ENCODE measurements around the gene RCCD1.
"Not testable (repeated sequence)": the region's sequence is repeated elsewhere in the genome, so short reads cannot be mapped to it uniquely, and the experiment has no call there.

Gene RCCD1, protein sequence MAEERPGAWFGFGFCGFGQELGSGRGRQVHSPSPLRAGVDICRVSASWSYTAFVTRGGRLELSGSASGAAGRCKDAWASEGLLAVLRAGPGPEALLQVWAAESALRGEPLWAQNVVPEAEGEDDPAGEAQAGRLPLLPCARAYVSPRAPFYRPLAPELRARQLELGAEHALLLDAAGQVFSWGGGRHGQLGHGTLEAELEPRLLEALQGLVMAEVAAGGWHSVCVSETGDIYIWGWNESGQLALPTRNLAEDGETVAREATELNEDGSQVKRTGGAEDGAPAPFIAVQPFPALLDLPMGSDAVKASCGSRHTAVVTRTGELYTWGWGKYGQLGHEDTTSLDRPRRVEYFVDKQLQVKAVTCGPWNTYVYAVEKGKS

GRCh38 chr15:90954712-90955623, at the start of gene RCCD1:
Gene RCCD1 (plus strand): TSS chr15:90954884. CDS start chr15:90956735, 1,851 bp downstream.
- peak; percentile 84 for DNase-seq

GRCh38 chr15:90905306-90906180, 49.1 kb upstream of the RCCD1 start:
- no peak for DNase-seq

- no peak for DNase-seq
These were observed 48.4 kb upstream of the RCCD1 start for GRCh38 chr15:90906181-90906849.

GRCh38 chr15:90907051-90907660, 47.5 kb upstream of the RCCD1 start:
- no peak for DNase-seq

DNA sequence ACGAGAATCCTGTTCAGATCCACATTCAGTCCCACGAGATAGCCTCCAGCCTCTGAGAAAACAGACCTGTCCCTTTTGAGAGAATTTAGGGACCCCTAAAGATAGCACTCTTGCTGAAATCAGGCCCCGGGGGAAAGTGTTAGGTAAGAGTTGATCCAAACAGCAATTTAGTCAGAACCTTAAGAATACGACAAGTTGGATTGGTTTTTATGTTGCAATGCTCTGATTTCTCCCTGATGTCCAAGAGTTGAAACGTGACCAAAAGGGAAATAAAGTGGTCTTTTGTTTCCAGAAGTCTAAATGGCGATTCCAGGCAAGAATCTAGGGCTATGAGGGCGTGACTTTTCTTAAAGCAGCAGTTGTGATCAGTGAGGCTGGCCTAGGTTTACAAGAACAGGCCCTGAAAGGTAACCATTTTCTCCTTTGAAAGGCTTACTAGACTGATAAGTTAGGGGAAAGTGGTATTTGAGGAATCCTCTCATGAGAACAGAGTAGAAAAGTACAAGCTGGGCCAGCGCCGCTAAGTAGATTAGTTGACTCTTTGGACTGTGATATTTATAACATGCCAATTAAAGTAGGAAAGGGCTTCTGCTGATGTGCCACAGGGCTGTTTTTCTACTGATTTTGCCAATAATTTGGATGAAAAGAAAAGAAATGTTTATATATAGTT, 46.7 kb upstream of the RCCD1 start:
- no peak for DNase-seq

GRCh38 chr15:90909449-90909848, 45.2 kb upstream of the RCCD1 start:
- not testable (repeated sequence) for DNase-seq

GRCh38 chr15:90909976-90910375, 44.7 kb upstream of the RCCD1 start:
- no peak for DNase-seq

GRCh38 chr15:90910441-90911301, 44.0 kb upstream of the RCCD1 start:
- no peak for DNase-seq

DNA sequence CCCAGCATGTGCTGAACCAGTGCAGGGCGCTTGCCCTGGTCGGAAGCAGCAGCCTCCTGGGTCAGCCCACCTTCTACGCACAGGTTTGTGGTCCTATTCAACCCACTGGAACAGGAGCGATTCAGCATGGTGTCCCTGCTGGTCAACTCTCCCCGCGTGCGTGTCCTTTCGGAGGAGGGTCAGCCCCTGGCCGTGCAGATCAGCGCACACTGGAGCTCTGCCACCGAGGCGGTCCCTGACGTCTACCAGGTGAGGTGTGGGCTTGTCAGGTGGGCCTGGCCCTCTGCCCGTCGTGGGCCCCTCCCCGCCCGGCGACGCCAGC, 43.4 kb upstream of the RCCD1 start:
- no peak for DNase-seq

DNA sequence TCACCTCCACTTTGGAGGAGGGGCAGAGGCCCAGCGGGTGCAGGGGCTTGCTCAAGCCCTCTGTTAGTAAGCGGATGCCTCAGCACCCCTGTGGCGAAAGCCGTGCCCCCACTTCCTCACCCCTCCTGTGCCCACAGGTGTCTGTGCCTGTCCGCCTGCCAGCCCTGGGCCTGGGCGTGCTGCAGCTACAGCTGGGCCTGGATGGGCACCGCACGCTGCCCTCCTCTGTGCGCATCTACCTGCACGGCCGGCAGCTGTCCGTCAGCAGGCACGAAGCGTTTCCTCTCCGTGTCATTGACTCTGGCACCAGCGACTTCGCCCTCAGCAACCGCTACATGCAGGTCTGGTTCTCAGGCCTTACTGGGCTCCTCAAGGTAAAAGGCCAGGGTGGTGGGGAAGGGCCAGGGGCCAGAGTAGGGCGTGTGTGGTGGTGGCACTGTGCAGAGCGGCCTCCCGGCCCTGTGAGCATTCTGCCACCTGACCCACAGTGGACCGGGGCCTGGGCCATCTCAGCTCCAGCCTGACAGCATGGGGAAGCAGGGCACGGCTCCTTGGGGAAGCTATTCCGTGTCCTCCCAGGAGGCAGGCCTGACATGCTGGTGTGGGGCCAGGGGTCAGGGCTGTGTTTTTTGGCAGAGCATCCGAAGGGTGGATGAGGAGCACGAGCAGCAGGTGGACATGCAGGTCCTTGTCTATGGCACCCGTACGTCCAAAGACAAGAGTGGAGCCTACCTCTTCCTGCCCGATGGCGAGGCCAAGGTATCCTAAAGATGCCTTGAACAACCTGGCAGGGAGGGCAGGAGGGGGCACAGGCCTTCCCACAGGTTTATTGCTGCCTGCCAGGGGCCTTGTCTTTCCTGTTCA, 42.5 kb upstream of the RCCD1 start:
- DNase-seq: no peak

DNA sequence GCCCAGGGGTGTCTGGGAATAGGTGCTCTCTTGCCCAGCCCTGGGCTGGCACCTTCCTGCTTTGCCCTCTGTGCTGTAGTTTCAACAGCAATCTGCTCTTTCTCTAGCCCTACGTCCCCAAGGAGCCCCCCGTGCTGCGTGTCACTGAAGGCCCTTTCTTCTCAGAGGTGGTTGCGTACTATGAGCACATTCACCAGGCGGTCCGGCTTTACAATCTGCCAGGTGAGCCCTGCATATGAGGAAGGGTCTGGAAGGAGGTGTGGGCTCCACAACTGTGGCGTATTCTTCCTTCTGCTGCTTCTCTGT, 42.0 kb upstream of the RCCD1 start:
- no peak for DNase-seq

DNA sequence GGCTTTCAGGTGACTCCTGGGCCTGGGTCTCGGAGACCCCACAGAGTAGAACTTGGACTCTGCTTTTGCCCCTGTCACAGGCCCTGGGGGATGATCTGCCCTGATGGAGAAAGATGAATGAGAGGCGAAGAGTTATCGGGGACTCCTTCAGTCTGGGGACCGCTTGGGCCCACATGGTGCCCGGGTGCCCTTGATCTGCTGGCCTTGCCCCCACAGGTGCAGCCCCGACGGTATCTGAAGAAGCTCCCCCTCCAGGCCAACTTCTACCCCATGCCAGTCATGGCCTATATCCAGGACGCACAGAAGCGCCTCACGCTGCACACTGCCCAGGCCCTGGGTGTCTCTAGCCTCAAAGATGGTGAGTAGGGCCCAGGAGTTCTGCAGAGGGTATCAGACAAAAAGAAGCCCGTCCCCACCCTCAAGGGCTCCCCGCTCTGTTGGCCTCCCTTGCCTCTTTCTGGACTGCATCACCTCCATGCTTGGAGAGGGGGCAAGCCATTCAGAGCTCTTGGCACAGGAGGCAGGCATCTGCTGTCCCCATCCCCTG, 41.2 kb upstream of the RCCD1 start:
- no peak for DNase-seq

GRCh38 chr15:90914305-90915080, 40.2 kb upstream of the RCCD1 start:
- no peak for DNase-seq

DNA sequence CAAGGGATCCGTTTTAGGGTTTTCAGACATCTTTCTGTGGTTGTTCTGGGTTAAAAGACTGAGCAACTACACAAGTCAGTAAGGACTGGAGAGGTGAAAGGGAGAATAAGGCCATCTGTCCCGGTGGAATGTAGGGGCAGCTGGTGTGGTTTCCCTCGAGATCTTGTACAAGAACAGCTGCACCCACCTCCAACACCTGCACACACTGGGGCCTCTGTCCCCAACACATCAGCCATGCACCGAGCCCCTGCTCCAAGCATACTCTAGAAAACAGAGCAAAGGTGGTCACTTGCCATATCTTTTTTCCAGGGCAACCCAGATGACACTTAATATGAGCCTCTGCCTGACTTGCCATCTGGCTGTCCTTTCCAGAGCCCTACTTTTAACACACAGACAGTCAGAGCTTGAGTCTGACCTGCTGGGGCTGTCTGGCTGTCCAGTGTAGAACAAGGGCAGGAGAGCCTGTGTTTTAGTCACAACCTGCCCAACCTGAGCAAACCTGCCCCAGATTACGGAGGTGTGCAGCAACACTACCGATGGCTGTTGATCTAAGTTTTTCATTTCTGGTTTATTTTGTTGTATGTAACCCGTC, 39.4 kb upstream of the RCCD1 start:
- no peak for DNase-seq

- no peak for DNase-seq
These were observed 38.8 kb upstream of the RCCD1 start for GRCh38 chr15:90915808-90916440.

GRCh38 chr15:90916461-90916860, 38.2 kb upstream of the RCCD1 start:
- DNase-seq: no peak

GRCh38 chr15:90917569-90917968, 37.1 kb upstream of the RCCD1 start:
- no peak for DNase-seq

Data from stimulated activated CD4-positive, alpha-beta T cell treated with anti-CD3 and anti-CD28 coated beads, Interleukin-12 subunit alpha, Interleukin-12 subunit beta, amount 100 ng/mL, for 4 hours (primary cell).